Measurements from ENCODE around the gene MGMT. TPM values are rescaled to one million over a fixed set of nuclear protein-coding genes. Genes with fewer than 3 reads are reported as not detected.

The MGMT gene
- polyA plus RNA-seq, 1 of the 3 experiments (the other 2 are of a cell fraction): 10.8 TPM

DNA sequence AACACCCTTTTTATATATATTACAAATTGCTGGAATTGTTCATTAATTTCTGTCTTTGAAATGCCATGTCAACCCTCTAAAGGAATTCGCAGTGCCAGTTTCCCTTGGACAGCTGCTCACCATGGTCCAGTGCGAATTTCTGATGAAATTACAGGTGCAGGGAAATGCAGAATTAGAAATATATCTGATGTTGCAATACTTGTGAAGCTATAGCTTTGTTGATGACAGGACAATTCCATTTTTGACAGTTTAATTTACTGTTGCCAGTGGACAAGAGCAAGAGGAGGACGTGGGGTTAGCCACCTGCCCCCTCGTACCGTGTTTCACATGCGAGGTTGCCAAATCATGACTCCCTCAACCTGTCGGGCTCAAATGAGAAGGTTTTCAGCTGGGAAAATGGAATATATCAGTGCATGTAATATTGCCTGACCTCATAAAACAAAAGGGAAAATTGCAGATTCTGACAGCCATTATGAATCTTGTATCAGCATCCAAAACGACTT is 140.6 kb downstream of the MGMT start:
- H3K9me2 ChIP-seq: no peaks in the 10 kb centered on the region
- WGBS (ENCODE audit: low lambda C conversion rate): 67% methylated on average over 8 of the region's 8 CpGs
- no peaks in the 10 kb centered on the region for H3F3A ChIP-seq (replicated peaks; ENCODE audit: insufficient read depth)
- no peak overlapping the region for H3K4me2 ChIP-seq
- H4K20me1 ChIP-seq (ENCODE audit: insufficient read depth): no peaks in the 10 kb centered on the region
- no peak overlapping the region for H3K4me3 ChIP-seq (ENCODE audit: low read depth in 2 of 2, low read length in 1 of 2)
- peaks cover 0 to 14% of the 10 kb centered on the region in 2 experiments; a peak in 2 of 4 replicates for H3K4me1 ChIP-seq (ENCODE audit: control insufficient read depth in 1 of 2, insufficient read depth in 2 of 2, low read depth in 1 of 2, low read length in 1 of 2)
- TF ChIP-seq NFIC (IDR thresholded peaks at IDR 0.05; ENCODE audit: borderline replicate concordance) (no peak), GABPA (IDR thresholded peaks at IDR 0.05; ENCODE audit: low read depth) (no peak), TAF1 (IDR thresholded peaks at IDR 0.05; ENCODE audit: borderline replicate concordance, low read depth, low read length) (no peak), IRF3 (IDR thresholded peaks at IDR 0.05; ENCODE audit: low read depth, low read length) (no peak), MXI1 (IDR thresholded peaks at IDR 0.05; ENCODE audit: low read depth, low read length) (no peak), NRF1 (IDR thresholded peaks at IDR 0.05; ENCODE audit: low read depth, low read length) (no peak), SIN3A (IDR thresholded peaks at IDR 0.05; ENCODE audit: borderline replicate concordance, low read depth, low read length) (no peak), RXRA (IDR thresholded peaks at IDR 0.05; ENCODE audit: borderline replicate concordance, low read depth) (no peak), SMC3 (IDR thresholded peaks at IDR 0.05; ENCODE audit: low read depth, low read length) (no peak), JUND (IDR thresholded peaks at IDR 0.05) (no peak), MEF2A (IDR thresholded peaks at IDR 0.05; ENCODE audit: borderline replicate concordance, low read depth) (no peak), YY1 (IDR thresholded peaks at IDR 0.05; ENCODE audit: low read depth) (no peak), TCF12 (IDR thresholded peaks at IDR 0.05) (no peak), TEAD4 (IDR thresholded peaks at IDR 0.05; ENCODE audit: borderline replicate concordance, insufficient read depth) (no peak), USF1 (IDR thresholded peaks at IDR 0.05; ENCODE audit: borderline replicate concordance, low read depth) (no peak)
- TF ChIP-seq, protein P1, sequence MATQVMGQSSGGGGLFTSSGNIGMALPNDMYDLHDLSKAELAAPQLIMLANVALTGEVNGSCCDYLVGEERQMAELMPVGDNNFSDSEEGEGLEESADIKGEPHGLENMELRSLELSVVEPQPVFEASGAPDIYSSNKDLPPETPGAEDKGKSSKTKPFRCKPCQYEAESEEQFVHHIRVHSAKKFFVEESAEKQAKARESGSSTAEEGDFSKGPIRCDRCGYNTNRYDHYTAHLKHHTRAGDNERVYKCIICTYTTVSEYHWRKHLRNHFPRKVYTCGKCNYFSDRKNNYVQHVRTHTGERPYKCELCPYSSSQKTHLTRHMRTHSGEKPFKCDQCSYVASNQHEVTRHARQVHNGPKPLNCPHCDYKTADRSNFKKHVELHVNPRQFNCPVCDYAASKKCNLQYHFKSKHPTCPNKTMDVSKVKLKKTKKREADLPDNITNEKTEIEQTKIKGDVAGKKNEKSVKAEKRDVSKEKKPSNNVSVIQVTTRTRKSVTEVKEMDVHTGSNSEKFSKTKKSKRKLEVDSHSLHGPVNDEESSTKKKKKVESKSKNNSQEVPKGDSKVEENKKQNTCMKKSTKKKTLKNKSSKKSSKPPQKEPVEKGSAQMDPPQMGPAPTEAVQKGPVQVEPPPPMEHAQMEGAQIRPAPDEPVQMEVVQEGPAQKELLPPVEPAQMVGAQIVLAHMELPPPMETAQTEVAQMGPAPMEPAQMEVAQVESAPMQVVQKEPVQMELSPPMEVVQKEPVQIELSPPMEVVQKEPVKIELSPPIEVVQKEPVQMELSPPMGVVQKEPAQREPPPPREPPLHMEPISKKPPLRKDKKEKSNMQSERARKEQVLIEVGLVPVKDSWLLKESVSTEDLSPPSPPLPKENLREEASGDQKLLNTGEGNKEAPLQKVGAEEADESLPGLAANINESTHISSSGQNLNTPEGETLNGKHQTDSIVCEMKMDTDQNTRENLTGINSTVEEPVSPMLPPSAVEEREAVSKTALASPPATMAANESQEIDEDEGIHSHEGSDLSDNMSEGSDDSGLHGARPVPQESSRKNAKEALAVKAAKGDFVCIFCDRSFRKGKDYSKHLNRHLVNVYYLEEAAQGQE (IDR thresholded peaks at IDR 0.05; ENCODE audit: low read depth, low read length): no peak
- DNase-seq: no peak
- no peaks in the 10 kb centered on the region for H3K27me3 ChIP-seq (ENCODE audit: insufficient read depth)
- no peak overlapping the region for H3K9ac ChIP-seq
- no peak overlapping the region for H2AFZ ChIP-seq (ENCODE audit: low read depth)
- no peaks in the 10 kb centered on the region for H3K36me3 ChIP-seq (replicated peaks in 1 of 2; ENCODE audit: control insufficient read depth in 1 of 2, insufficient read depth in 2 of 2, low read length in 1 of 2)
- no peak overlapping the region for H3K27ac ChIP-seq (ENCODE audit: low read depth in 2 of 2, low read length in 1 of 2)
- no peaks in the 10 kb centered on the region for H3K79me2 ChIP-seq (ENCODE audit: insufficient read depth)
- ChIA-PET CTCF (no interaction called here), POLR2A (no interaction called here)
- H3K9me3 ChIP-seq: no peaks in the 10 kb centered on the region

Data from SK-N-SH (cell line).